ENCODE data around the gene SF3B2.
A peak's percentile ranks its signal among the peaks of the same experiment; 100 is the strongest.

The SF3B2 gene

DNA sequence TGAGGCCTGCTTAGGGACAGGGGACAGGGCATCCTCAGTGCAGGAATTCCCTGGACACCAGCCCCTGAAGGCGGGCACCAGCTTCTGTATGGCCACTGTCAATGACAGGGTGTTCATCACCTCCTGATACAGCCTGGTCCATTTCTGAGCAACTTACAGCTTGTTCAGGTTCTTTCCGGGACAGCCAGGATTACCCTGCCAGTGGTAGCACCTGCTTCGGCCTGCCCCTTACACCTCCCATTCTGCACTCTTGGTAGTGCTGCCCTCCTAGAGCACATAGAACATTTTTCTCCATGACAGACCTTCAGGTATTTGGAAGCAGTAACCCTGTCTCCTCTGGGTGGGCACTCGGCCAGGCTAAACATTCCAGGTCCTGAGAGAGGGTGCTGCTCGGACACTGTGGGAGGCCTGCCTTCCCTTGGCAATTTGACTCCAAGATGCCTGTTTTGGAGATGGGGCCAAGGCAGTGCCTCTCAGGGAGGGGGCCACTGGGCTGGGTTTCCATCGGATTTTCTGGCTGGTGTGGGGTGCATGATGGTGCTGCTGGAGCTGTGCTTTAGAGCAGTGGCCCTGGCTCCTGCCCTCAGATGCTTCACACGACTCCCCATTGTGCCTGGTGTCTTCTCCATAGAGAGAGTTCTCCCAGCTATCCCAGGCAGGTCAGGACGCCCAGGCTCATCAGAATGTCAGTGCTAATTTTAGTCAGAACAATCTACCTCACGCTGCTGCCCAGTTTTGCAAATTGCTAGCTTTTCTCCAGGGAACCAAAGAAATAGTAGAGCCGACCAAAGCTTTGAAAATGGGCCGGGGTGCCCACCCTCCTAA lies 4.4 kb upstream of the SF3B2 start:
- DNase-seq (ENCODE audit: extremely low read depth, insufficient read length): no peak
- Histone ChIP-seq H3K27me3 (replicated peaks; ENCODE audit: control insufficient read depth, insufficient read depth, low read length) (no peaks in the 10 kb centered on the region), H3K36me3 (ENCODE audit: control insufficient read depth, insufficient read depth, low read length) (no peaks in the 10 kb centered on the region), H3K4me3 (replicated peaks; ENCODE audit: low read depth, low read length) (no peak overlapping the region)
- TF ChIP-seq, protein P1, sequence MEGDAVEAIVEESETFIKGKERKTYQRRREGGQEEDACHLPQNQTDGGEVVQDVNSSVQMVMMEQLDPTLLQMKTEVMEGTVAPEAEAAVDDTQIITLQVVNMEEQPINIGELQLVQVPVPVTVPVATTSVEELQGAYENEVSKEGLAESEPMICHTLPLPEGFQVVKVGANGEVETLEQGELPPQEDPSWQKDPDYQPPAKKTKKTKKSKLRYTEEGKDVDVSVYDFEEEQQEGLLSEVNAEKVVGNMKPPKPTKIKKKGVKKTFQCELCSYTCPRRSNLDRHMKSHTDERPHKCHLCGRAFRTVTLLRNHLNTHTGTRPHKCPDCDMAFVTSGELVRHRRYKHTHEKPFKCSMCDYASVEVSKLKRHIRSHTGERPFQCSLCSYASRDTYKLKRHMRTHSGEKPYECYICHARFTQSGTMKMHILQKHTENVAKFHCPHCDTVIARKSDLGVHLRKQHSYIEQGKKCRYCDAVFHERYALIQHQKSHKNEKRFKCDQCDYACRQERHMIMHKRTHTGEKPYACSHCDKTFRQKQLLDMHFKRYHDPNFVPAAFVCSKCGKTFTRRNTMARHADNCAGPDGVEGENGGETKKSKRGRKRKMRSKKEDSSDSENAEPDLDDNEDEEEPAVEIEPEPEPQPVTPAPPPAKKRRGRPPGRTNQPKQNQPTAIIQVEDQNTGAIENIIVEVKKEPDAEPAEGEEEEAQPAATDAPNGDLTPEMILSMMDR (IDR thresholded peaks at IDR 0.05; ENCODE audit: insufficient read depth, low read length, poor library complexity, severe bottlenecking): no peak

DNA sequence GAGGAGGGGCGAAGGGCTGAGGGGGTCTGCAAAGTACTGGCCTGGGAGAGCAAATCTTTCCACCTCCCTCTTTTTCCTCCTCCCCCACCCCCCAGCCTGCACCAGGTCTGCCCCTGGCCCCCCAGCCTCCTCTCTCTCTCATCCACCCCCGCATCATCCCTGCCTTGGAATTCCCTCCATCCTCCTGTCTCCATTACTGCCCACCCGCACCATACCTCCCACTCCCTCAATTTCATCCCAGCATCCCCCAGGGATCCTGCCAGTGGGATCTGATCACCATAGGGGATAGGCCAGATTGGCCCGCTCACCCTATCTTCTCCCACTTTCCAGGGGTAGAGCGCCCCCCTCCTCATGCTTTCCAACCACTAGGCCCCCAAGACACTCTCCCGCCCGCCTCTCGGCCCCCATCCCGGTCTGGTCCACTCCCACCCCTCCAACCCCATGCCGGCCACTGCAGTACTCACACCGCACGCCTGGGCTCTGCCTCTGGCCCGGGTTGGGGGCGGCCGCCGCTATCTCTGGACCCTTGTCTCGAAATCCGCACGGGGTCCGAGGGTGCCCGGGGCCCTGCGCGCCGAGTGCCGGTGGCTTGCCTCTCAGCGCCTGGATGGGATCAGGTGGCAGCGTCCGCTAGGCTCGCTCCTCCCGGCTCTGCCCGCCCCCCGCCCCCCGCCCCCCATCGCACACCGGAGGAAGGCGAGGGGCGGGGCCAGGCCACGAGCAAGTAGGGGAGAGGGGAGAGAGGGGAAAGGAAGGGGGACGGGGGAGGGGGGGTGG lies 3.4 kb upstream of the SF3B2 start, which contains the start of gene GAL3ST3:
GAL3ST3 (minus strand) TSS at position 615 of the 777 bp plus-strand sequence. CDS start 3,746 bp downstream, outside the sequence.
- no peaks in the 10 kb centered on the region for H3K27me3 ChIP-seq (replicated peaks; ENCODE audit: control insufficient read depth, insufficient read depth, low read length)
- no peaks in the 10 kb centered on the region; the same call in 1 of the 2 replicates for H3K36me3 ChIP-seq (ENCODE audit: control insufficient read depth, insufficient read depth, low read length)
- DNase-seq (ENCODE audit: extremely low read depth, insufficient read length): no peak
- TF ChIP-seq, protein P1 (IDR thresholded peaks at IDR 0.05; ENCODE audit: insufficient read depth, low read length, poor library complexity, severe bottlenecking): no peak
- H3K4me3 ChIP-seq (replicated peaks; ENCODE audit: low read depth, low read length): no peak within 1 kb of the TSS

DNA sequence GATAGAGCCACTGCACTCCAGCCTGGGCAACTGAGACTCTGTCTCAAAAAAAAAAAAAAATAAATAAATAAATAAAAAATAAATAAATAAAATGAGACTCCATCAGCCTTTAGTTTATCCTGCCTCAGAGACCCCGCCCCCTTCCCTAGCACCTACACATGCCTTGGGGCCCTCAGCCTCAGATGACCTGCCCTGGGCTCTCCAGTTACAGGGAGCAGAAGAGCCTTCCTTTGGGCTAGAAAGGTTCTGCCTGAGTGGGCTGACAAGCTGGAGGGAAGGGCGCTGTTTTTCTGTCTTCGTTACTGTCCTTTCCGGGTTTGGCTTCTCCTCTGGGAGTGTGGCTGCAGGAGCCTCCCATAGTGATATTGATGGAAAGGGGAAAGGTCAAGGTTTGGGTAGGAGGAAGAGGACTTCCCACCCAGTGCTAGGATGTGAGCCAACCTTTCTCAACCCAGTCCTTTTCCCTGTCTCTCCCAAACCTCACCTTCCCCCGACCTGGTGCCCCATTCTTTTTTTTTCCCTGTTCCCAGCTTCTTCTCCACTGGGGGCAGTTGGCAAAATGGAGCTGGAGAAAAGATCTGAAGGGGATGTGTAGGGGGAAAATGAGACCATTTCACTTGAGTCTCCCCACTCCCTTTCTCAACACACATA lies 1.5 kb upstream of the SF3B2 start:
- H3K4me3 ChIP-seq (replicated peaks; ENCODE audit: low read depth, low read length): no peak overlapping the region; the same call in 1 of the 2 replicates
- DNase-seq (ENCODE audit: extremely low read depth, insufficient read length): no peak
- H3K36me3 ChIP-seq (ENCODE audit: control insufficient read depth, insufficient read depth, low read length): peaks cover 8% of the 10 kb centered on the region
- no peaks in the 10 kb centered on the region for H3K27me3 ChIP-seq (replicated peaks; ENCODE audit: control insufficient read depth, insufficient read depth, low read length)
- TF ChIP-seq, protein P1 (IDR thresholded peaks at IDR 0.05; ENCODE audit: insufficient read depth, low read length, poor library complexity, severe bottlenecking): no peak

DNA sequence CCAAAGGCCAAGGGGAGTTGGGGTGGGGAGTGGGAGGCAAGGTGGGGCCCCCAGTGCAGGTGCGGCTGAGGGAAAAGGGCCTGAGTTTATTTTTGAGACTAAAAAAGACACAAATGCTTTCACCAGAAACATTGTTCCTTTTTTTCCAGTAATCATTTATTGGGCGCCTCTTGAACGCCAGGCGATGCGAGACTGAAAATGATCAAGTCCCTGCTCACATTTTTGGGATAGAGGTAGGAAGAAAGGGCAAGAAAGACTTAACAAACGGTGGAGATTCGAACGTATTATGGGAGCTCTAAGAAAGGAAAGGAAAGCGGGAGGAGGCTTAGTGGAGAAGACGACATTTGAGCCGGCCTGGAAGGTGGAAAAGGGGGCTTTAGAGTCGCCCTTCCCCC lies 796 bp upstream of the SF3B2 start:
- Histone ChIP-seq H3K4me3 (replicated peaks; ENCODE audit: low read depth, low read length) (peak overlapping the region; percentile 69), H3K27me3 (replicated peaks; ENCODE audit: control insufficient read depth, insufficient read depth, low read length) (no peaks in the 10 kb centered on the region), H3K36me3 (ENCODE audit: control insufficient read depth, insufficient read depth, low read length) (peaks cover 10% of the 10 kb centered on the region)
- DNase-seq (ENCODE audit: extremely low read depth, insufficient read length): no peak
- TF ChIP-seq, protein P1 (IDR thresholded peaks at IDR 0.05; ENCODE audit: insufficient read depth, low read length, poor library complexity, severe bottlenecking): no peak

DNA sequence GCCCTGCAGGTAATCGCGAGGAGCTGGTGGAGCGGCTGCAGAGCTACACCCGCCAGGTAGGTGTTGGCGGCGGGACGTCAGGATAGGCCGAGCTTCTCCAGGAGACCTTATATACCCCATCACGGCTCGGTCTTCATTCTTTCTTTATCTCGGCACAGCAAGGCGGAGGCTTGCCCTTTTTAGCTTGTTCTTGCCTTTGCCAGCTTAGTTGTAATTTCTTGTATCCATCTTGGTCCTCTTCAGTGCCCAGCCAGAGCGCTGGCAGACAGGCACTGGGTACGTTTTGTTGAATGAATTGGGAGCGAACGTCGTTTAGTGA lies 459 bp downstream of the SF3B2 start:
- no peak for DNase-seq (ENCODE audit: extremely low read depth, insufficient read length)
- Histone ChIP-seq H3K36me3 (ENCODE audit: control insufficient read depth, insufficient read depth, low read length) (peaks cover 18% of the 10 kb centered on the region), H3K27me3 (replicated peaks; ENCODE audit: control insufficient read depth, insufficient read depth, low read length) (no peaks in the 10 kb centered on the region), H3K4me3 (replicated peaks; ENCODE audit: low read depth, low read length) (peak overlapping the region; percentile 98)
- TF ChIP-seq, protein P1 (IDR thresholded peaks at IDR 0.05; ENCODE audit: insufficient read depth, low read length, poor library complexity, severe bottlenecking): no peak
